Spleen (tissue), 11 donors: ENCODE results near the gene FREY1. TPM values are rescaled to one million over a fixed set of nuclear protein-coding genes. Genes with fewer than 3 reads are reported as not detected.

ENCODE experiments used
- DNase-seq: peaks from one replicate; pipeline ENCODE4 v3.0.0-alpha.2; 2020
- H3K27ac ChIP-seq, 8 donors: fragments of 200-600 bp; sonication (generic) in 7 of 8; 1 replicate in 4 of 8; 2 replicates in 4 of 8; pipeline versions ENCODE4 v1.5.0 to v1.8.0; 2016 to 2021; ENCODE audit warnings: inconsistent platforms in 4 of 8, mild to moderate bottlenecking in 4 of 8, moderate library complexity in 1 of 8
- H3K27me3 ChIP-seq, 7 donors: fragments of 200-600 bp; sonication (generic) in 6 of 7; replicated peaks in 1 of 7; 1 replicate in 4 of 7; 2 replicates in 3 of 7; pipeline versions ENCODE4 v1.5.0 to v1.8.0; 2016 to 2021; ENCODE audit warnings: inconsistent platforms in 3 of 7, mild to moderate bottlenecking in 1 of 7
- H3K36me3 ChIP-seq, 6 donors: fragments of 200-600 bp; sonication (generic) in 5 of 6; 1 replicate in 4 of 6; 2 replicates in 2 of 6; pipeline versions ENCODE4 v1.5.0 to v1.8.0; 2016 to 2021; ENCODE audit warnings: inconsistent platforms in 2 of 6
- H3K4me1 ChIP-seq, 6 donors: fragments of 200-600 bp; sonication (generic) in 5 of 6; 1 replicate in 3 of 6; 2 replicates in 3 of 6; pipeline versions ENCODE4 v1.5.0 to v1.8.0; 2016 to 2021; ENCODE audit warnings: inconsistent platforms in 3 of 6
- H3K4me3 ChIP-seq, 8 donors: fragments of 200-600 bp; sonication (generic) in 7 of 8; 1 replicate in 4 of 8; 2 replicates in 4 of 8; pipeline versions ENCODE4 v1.5.0 to v1.8.0; 2016 to 2021; ENCODE audit warnings: inconsistent platforms in 4 of 8, mild to moderate bottlenecking in 4 of 8, moderate library complexity in 2 of 8
- H3K9me3 ChIP-seq, 8 donors: fragments of 200-600 bp; sonication (generic) in 7 of 8; 1 replicate in 4 of 8; 2 replicates in 4 of 8; pipeline versions ENCODE4 v1.5.0 to v1.8.0; 2016 to 2021; ENCODE audit warnings: inconsistent platforms in 4 of 8
- CTCF ChIP-seq, 11 experiments: fragments of 200-600 bp in 7 of 11; fragments of 450-650 bp in 4 of 11; sonication (generic) in 4 of 11; IDR thresholded peaks in 8 of 11; conservative IDR thresholded peaks in 3 of 11; 1 replicate in 7 of 11; 2 replicates in 4 of 11; pipeline versions ENCODE4 v1.4.0 to v1.8.0; 2016 to 2021; ENCODE audit warnings: antibody characterized with exemption in 11 of 11, inconsistent platforms in 4 of 11, mild to moderate bottlenecking in 1 of 11
- POLR2A ChIP-seq, 3 donors: fragments of 450-650 bp; IDR thresholded peaks; one replicate each; pipeline ENCODE4 v1.5.1; 2017; ENCODE audit warnings: antibody characterized with exemption in 3 of 3, mild to moderate bottlenecking in 1 of 3
- POLR2AphosphoS5 ChIP-seq, 3 donors: sonication (generic); formaldehyde crosslinking; IDR thresholded peaks; one replicate each; pipeline ENCODE4 v1.5.1; 2017; ENCODE audit warnings: antibody characterized with exemption in 3 of 3
- WGBS, 5 donors: extraction: QIAGEN DNeasy Blood & Tissue Kit in 3 of 5; methylation state at CpG; one replicate each; pipeline versions ENCODE4 v1.1.5 to v1.1.7; 2013 to 2018; 5-methylcytosine and 5-hydroxymethylcytosine counted together
- intact Hi-C: fragments of 100-400 bp; cut with DNase I; formaldehyde crosslinking; loops from one replicate; pipeline ENCODE4 v1.15.0; 2023; ENCODE audit warnings: low total_unique reads
- polyA plus RNA-seq, 3 donors: library from polyadenylated mRNA; stranded (reverse); fragments of 200-250 nt; gene quantifications; one replicate each; pipeline ENCODE4 v1.2.1, GENCODE V29; 2013
- total RNA-seq, 7 donors: library from RNA; depleted of rRNA in 3 of 7; stranded (reverse); fragments of >200 nt in 3 of 7; fragmentation: NEBNext Ultra II Directional in 4 of 7; extraction: Animal tissue kit (Norgen Biotek cat#: 25700) in 4 of 7; gene quantifications; one replicate each; pipeline versions ENCODE4 v1.1.0 to v1.2.1, GENCODE V29; 2016 to 2021
- donor health status: healthy with polysubstance abuse.
- donor health status: DM: no; HTN: no; CAD: no; lungs with moderate emphysema.
- donor health status: DM: no; HTN: no; CAD: no.
- donor health status: Bipolar disorder and iron deficiency.
- donor health status: healthy.
- donor health status: DM: no; HTN: no; CAD: no.
- donor health status: DM: yes; HTN: yes; CAD: no.

Gene FREY1
- total and polyA plus RNA-seq, 10 donors: 0.13 to 2.0 (median 0.79) TPM; not detected in 2

GRCh38 chr11:45924927-45925326, 17.9 kb upstream of the FREY1 start:
- Histone ChIP-seq H3K27ac (peak overlapping the region in 1 of 8 donors; percentile 41), H3K9me3 (no peaks in the 10 kb centered on the region), H3K4me1 (peaks cover 6 to 80% (median 35%) of the 10 kb centered on the region in 6 donors), H3K27me3 (peaks cover 0 to 52% (median 20%) of the 10 kb centered on the region in 7 donors), H3K4me3 (no peak overlapping the region), H3K36me3 (no peaks in the 10 kb centered on the region)
- intact Hi-C loops: no loop called here
- DNase-seq: no peak
- TF ChIP-seq CTCF (IDR thresholded peaks at IDR 0.05 in 8 of 11, conservative IDR thresholded peaks at IDR 0.05 in 3 of 11) (no peak), POLR2AphosphoS5 (IDR thresholded peaks at IDR 0.05) (no peak), POLR2A (IDR thresholded peaks at IDR 0.05) (no peak)
- 85 to 95% (median 90%) methylated on average over 6 of the region's 6 CpGs for WGBS, 5 donors

- 67 to 79% (median 70%) methylated on average over 17 to 22 of the region's 22 CpGs for WGBS, 5 donors
- no peaks in the 10 kb centered on the region for H3K36me3 ChIP-seq
- H3K27ac ChIP-seq: peak overlapping the region in 1 of 8 donors; percentile 41
- peaks cover 5 to 80% (median 34%) of the 10 kb centered on the region in 6 donors for H3K4me1 ChIP-seq
- H3K4me3 ChIP-seq: no peak overlapping the region
- peak; percentile 71 for DNase-seq
- H3K9me3 ChIP-seq: no peaks in the 10 kb centered on the region
- TF ChIP-seq POLR2A (IDR thresholded peaks at IDR 0.05): no peak
- TF ChIP-seq CTCF (IDR thresholded peaks at IDR 0.05 in 8 of 11, conservative IDR thresholded peaks at IDR 0.05 in 3 of 11): no peak
- no peak for TF ChIP-seq POLR2AphosphoS5 (IDR thresholded peaks at IDR 0.05)
- H3K27me3 ChIP-seq: peaks cover 0 to 52% (median 20%) of the 10 kb centered on the region in 7 donors
- intact Hi-C loops: no loop called here
These were observed 17.2 kb upstream of the FREY1 start for GRCh38 chr11:45924036-45924915.

- WGBS, 5 donors: 0 to 2% (median 1%) methylated on average over 6 to 73 of the region's 73 CpGs
- TF ChIP-seq POLR2A (IDR thresholded peaks at IDR 0.05) (no peak), CTCF (IDR thresholded peaks at IDR 0.05 in 8 of 11, conservative IDR thresholded peaks at IDR 0.05 in 3 of 11) (no peak), POLR2AphosphoS5 (IDR thresholded peaks at IDR 0.05) (peak in 1 of 3 donors; percentile 23)
- peaks cover 0 to 52% (median 20%) of the 10 kb centered on the region in 7 donors for H3K27me3 ChIP-seq
- peak within 1 kb of the TSS; percentile 33 to 76 (median 49) for H3K4me3 ChIP-seq
- H3K36me3 ChIP-seq: no peaks in the 10 kb centered on the region
- no peaks in the 10 kb centered on the region for H3K9me3 ChIP-seq
- H3K27ac ChIP-seq: peak within 1 kb of the TSS in 6 of 8 donors; percentile 8 to 79 (median 63)
- H3K4me1 ChIP-seq: peaks cover 10 to 73% (median 32%) of the 10 kb centered on the region in 6 donors
- peak; percentile 86 for DNase-seq
- intact Hi-C loops: no loop called here
These were observed 15.5 kb upstream of the FREY1 start, which contains the start of gene LARGE2 for GRCh38 chr11:45922425-45923082. Gene LARGE2, plus strand, starts transcription at chr11:45922656. Its CDS starts 227 bp downstream, at chr11:45922883.
